ENCODE results near the gene PPM1L.

Gene PPM1L

GRCh38 chr3:160771811-160772459 is 15.9 kb downstream of the PPM1L start (continued):
- no peak for TF ChIP-seq TSHZ2 (CRISPR knock-in tag; IDR thresholded peaks at IDR 0.05)

GRCh38 chr3:160773722-160774121 is 17.7 kb downstream of the PPM1L start:
- no peak for ATAC-seq
- TF ChIP-seq CSRNP3 (CRISPR knock-in tag; IDR thresholded peaks at IDR 0.05) (no peak), ISL1 (CRISPR knock-in tag; IDR thresholded peaks at IDR 0.05) (no peak), CREB5 (CRISPR knock-in tag; IDR thresholded peaks at IDR 0.05; ENCODE audit: low read depth) (no peak), RARB (CRISPR knock-in tag; IDR thresholded peaks at IDR 0.05) (no peak), PPARA (CRISPR knock-in tag; IDR thresholded peaks at IDR 0.05; ENCODE audit: borderline replicate concordance) (no peak), TCF4 (CRISPR knock-in tag; IDR thresholded peaks at IDR 0.05; ENCODE audit: borderline replicate concordance) (no peak), SNAI2 (CRISPR knock-in tag; IDR thresholded peaks at IDR 0.05) (no peak)

GRCh38 chr3:160774172-160774571 is 18.1 kb downstream of the PPM1L start:
- TF ChIP-seq OSR1 (CRISPR knock-in tag; IDR thresholded peaks at IDR 0.05) (no peak), TCF4 (CRISPR knock-in tag; IDR thresholded peaks at IDR 0.05; ENCODE audit: borderline replicate concordance) (no peak), TOX (CRISPR knock-in tag; IDR thresholded peaks at IDR 0.05; ENCODE audit: borderline replicate concordance) (no peak), CSDC2 (CRISPR knock-in tag; IDR thresholded peaks at IDR 0.05) (no peak)
- no peak for ATAC-seq

GRCh38 chr3:160778480-160778879 is 22.4 kb downstream of the PPM1L start:
- TF ChIP-seq TSHZ2 (CRISPR knock-in tag; IDR thresholded peaks at IDR 0.05), result no peak
- no peak for TF ChIP-seq SNAI2 (CRISPR knock-in tag; IDR thresholded peaks at IDR 0.05)
- TF ChIP-seq ZFP30 (CRISPR knock-in tag; IDR thresholded peaks at IDR 0.05), result no peak
- no peak for TF ChIP-seq CREB5 (CRISPR knock-in tag; IDR thresholded peaks at IDR 0.05; ENCODE audit: low read depth)
- no peak for TF ChIP-seq ISL1 (CRISPR knock-in tag; IDR thresholded peaks at IDR 0.05)
- TF ChIP-seq RARB (CRISPR knock-in tag; IDR thresholded peaks at IDR 0.05), result no peak
- no peak for TF ChIP-seq CSDC2 (CRISPR knock-in tag; IDR thresholded peaks at IDR 0.05)
- no peak for ATAC-seq

GRCh38 chr3:160779040-160779439 is 23.0 kb downstream of the PPM1L start:
- no peak for ATAC-seq
- TF ChIP-seq SNAI2 (CRISPR knock-in tag; IDR thresholded peaks at IDR 0.05) (no peak), ZNF565 (CRISPR knock-in tag; conservative IDR thresholded peaks at IDR 0.05; ENCODE audit: low read depth) (no peak), PATZ1 (CRISPR knock-in tag; IDR thresholded peaks at IDR 0.05; ENCODE audit: borderline replicate concordance) (no peak), RARB (CRISPR knock-in tag; IDR thresholded peaks at IDR 0.05) (no peak), PPARA (CRISPR knock-in tag; IDR thresholded peaks at IDR 0.05; ENCODE audit: borderline replicate concordance) (no peak), BACH2 (CRISPR knock-in tag; IDR thresholded peaks at IDR 0.05; ENCODE audit: borderline replicate concordance) (no peak), POU6F1 (CRISPR knock-in tag; IDR thresholded peaks at IDR 0.05; ENCODE audit: borderline replicate concordance, low read depth) (no peak), TCF4 (CRISPR knock-in tag; IDR thresholded peaks at IDR 0.05; ENCODE audit: borderline replicate concordance) (no peak), ZFP30 (CRISPR knock-in tag; IDR thresholded peaks at IDR 0.05) (no peak), CSRNP3 (CRISPR knock-in tag; IDR thresholded peaks at IDR 0.05) (no peak)

All from SK-N-SH treated with all-trans-retinoic acid at 6 μM for 48 hours (cell line).